K562 (cell line): Measurements from ENCODE around the gene ARID3A. TPM values are rescaled to one million over a fixed set of nuclear protein-coding genes. Genes with fewer than 3 reads are reported as not detected.

ENCODE experiments used
- ATAC-seq: fragments of 200-7000 bp; cut with Tn5 transposase; 3 replicates; pipeline ENCODE4 v1.9.1; 2020; ENCODE audit warnings: moderate library complexity
- BruUV-seq: library from RNA; stranded (reverse); fragments of 400-500 nt; replicated peaks from 2 replicates; lab custom pipeline; 2021; lab: Mats Ljungman, UMichigan
- CTCF ChIA-PET: fragments of 300-600 bp; formaldehyde crosslinking; extraction: SDS; loops from one replicate; lab custom pipeline; 2021; ENCODE audit warnings: low intra/inter-chr PET ratio; lab: Yijun Ruan, JAX
- POLR2A ChIA-PET: fragments of 300-600, 350-650 bp; sonication (Branson Sonifier 250); formaldehyde crosslinking; extraction: SDS; loops from one replicate; lab custom pipeline; 2021; ENCODE audit warnings: antibody characterized with exemption, inconsistent platforms; lab: Yijun Ruan, JAX
- DNase-seq, 4 experiments: peaks; one replicate each; pipeline versions ENCODE4 v3.0.0 to v3.0.0-alpha.2; 2011 to 2018; ENCODE audit warnings: low spot score in 3 of 4, mixed read lengths in 3 of 4; ENCODE audit errors: extremely low read depth in 1 of 4
- FAIRE-seq: peaks from 2 replicates; lab custom pipeline; 2011; peaks lifted over from hg19 to GRCh38; lab: Jason Lieb, UNC
- H2AFZ ChIP-seq: 2 replicates; pipeline ENCODE4 v1.6.0; 2011; ENCODE audit warnings: low read depth, low read length, control low read depth, inconsistent platforms
- H3K27ac ChIP-seq: fragments of 200-600 bp; 3 replicates; pipeline ENCODE4 v1.8.0; 2011; ENCODE audit warnings: low read depth, mild to moderate bottlenecking, control low read depth, inconsistent platforms, low read length, moderate library complexity, mixed read lengths; ENCODE audit errors: extremely low read depth
- H3K27me3 ChIP-seq, 2 experiments: fragments of 300-600 bp in 1 of 2; 2 replicates in 1 of 2; 3 replicates in 1 of 2; pipeline versions ENCODE4 v1.6.0 to v1.8.0; 2011; ENCODE audit warnings: inconsistent platforms in 2 of 2, low read length in 2 of 2, mild to moderate bottlenecking in 1 of 2, mixed read lengths in 1 of 2, moderate library complexity in 1 of 2; ENCODE audit not compliant: control insufficient read depth in 2 of 2, insufficient read depth in 2 of 2
- H3K36me3 ChIP-seq: fragments of 300-600 bp; 3 replicates; pipeline ENCODE4 v1.8.0; 2011; ENCODE audit warnings: mild to moderate bottlenecking, low read length, inconsistent platforms; ENCODE audit not compliant: control insufficient read depth, insufficient read depth
- H3K4me1 ChIP-seq, 2 experiments: fragments of 200-600 bp in 1 of 2; replicated peaks in 1 of 2; 2 replicates in 1 of 2; 3 replicates in 1 of 2; pipeline versions ENCODE4 v1.5.1 to v1.8.0; 2011; ENCODE audit warnings: inconsistent platforms in 2 of 2, low read length in 2 of 2, mild to moderate bottlenecking in 1 of 2, mixed read lengths in 1 of 2, moderate library complexity in 1 of 2; ENCODE audit not compliant: control insufficient read depth in 2 of 2, insufficient read depth in 2 of 2
- H3K4me2 ChIP-seq: 2 replicates; pipeline ENCODE4 v1.6.1; 2011; ENCODE audit warnings: low read length, control low read depth, inconsistent platforms, mixed read lengths; ENCODE audit not compliant: insufficient read depth
- H3K4me3 ChIP-seq: fragments of 200-600 bp; sonication (generic), shearing (Covaris generic); 2 replicates; pipeline ENCODE4 v1.5.1; 2016; ENCODE audit warnings: control low read depth, inconsistent platforms
- H3K79me2 ChIP-seq: fragments of 200-600 bp; 3 replicates; pipeline ENCODE4 v1.8.0; 2011; ENCODE audit warnings: low read length, inconsistent platforms; ENCODE audit not compliant: control insufficient read depth, insufficient read depth
- H3K9ac ChIP-seq, 2 experiments: 2 replicates each; pipeline versions ENCODE4 v1.6.0 to v1.6.1; 2011; ENCODE audit warnings: low read depth in 2 of 2, low read length in 2 of 2, control low read depth in 1 of 2, inconsistent platforms in 1 of 2, mild to moderate bottlenecking in 1 of 2, mixed read lengths in 1 of 2; ENCODE audit not compliant: insufficient read depth in 1 of 2
- H3K9me1 ChIP-seq: one replicate; pipeline ENCODE4 v1.6.0; 2011; ENCODE audit warnings: inconsistent platforms, mild to moderate bottlenecking, low read length, moderate library complexity; ENCODE audit not compliant: control insufficient read depth, insufficient read depth
- H3K9me3 ChIP-seq: replicated peaks from 2 replicates; pipeline ENCODE4 v1.5.1; 2011; ENCODE audit warnings: low read depth, low read length, inconsistent platforms; ENCODE audit not compliant: control insufficient read depth, insufficient read depth
- H4K20me1 ChIP-seq: replicated peaks from 2 replicates; pipeline ENCODE4 v1.6.1; 2011; ENCODE audit warnings: low read length, inconsistent platforms, mixed read lengths; ENCODE audit not compliant: control insufficient read depth, insufficient read depth
- ATF6 ChIP-seq: sonication (generic); formaldehyde crosslinking; IDR thresholded peaks from 2 replicates; pipeline ENCODE4 v1.4.0; 2020; ENCODE audit warnings: mild to moderate bottlenecking, missing genetic modification reagents
- C11orf30 ChIP-seq: fragments of 450-650 bp; IDR thresholded peaks from 2 replicates; pipeline ENCODE4 v1.6.1; 2016; ENCODE audit warnings: low read depth, mild to moderate bottlenecking
- HES1 ChIP-seq: fragments of 450-650 bp; IDR thresholded peaks from 2 replicates; pipeline ENCODE4 v1.6.1; 2016; ENCODE audit warnings: low read depth, mild to moderate bottlenecking, moderate library complexity
- HOXB6 ChIP-seq: fragments of 250-450 bp; sonication (Bioruptor Pico); IDR thresholded peaks from 2 replicates; pipeline ENCODE4 v1.5.1; 2022; ENCODE audit warnings: mild to moderate bottlenecking, borderline replicate concordance
- SRSF7 ChIP-seq: fragments of 200-400 bp; formaldehyde crosslinking; optimal IDR thresholded peaks from 2 replicates; pipeline ENCODE3; 2017; ENCODE audit warnings: mild to moderate bottlenecking, low read depth, low read length
- TFE3 ChIP-seq: fragments of 450-650 bp; formaldehyde crosslinking; IDR thresholded peaks from 2 replicates; pipeline ENCODE4 v1.4.0; 2020; ENCODE audit warnings: mild to moderate bottlenecking, mixed read lengths
- TOE1 ChIP-seq, 2 experiments: fragments of 450-650 bp in 1 of 2; sonication (generic) in 1 of 2; formaldehyde crosslinking in 1 of 2; IDR thresholded peaks; 2 replicates each; pipeline versions ENCODE4 v1.7.1 to v1.8.0; 2016 to 2022; ENCODE audit warnings: borderline replicate concordance in 2 of 2, mild to moderate bottlenecking in 2 of 2, antibody characterized with exemption in 1 of 2, inconsistent platforms in 1 of 2, low read depth in 1 of 2, missing genetic modification reagents in 1 of 2, moderate library complexity in 1 of 2
- TRIM25 ChIP-seq: fragments of 450-650 bp; IDR thresholded peaks from 2 replicates; pipeline ENCODE4 v1.7.0; 2016; ENCODE audit warnings: borderline replicate concordance
- ZBTB33 ChIP-seq: sonication (generic); formaldehyde crosslinking; IDR thresholded peaks from 2 replicates; pipeline ENCODE4 v1.8.1; 2023; ENCODE audit warnings: mild to moderate bottlenecking, missing genetic modification reagents
- ZNF512 ChIP-seq: IDR thresholded peaks from 2 replicates; pipeline ENCODE4 v1.6.1; 2016; ENCODE audit warnings: missing genetic modification characterization, missing compliant biosample characterization
- WGBS: fragments of 100-300 bp; shearing (Covaris generic); methylation state at CpG from one replicate; pipeline ENCODE4 v1.1.6; 2016; ENCODE audit warnings: low coverage, mixed read lengths; ENCODE audit not compliant: insufficient coverage; ENCODE audit errors: missing lambda C conversion rate; 5-methylcytosine and 5-hydroxymethylcytosine counted together
- in situ Hi-C: fragments of 300-500 bp; cut with MboI; formaldehyde crosslinking; loops from 4 replicates; pipeline ENCODE4 v1.15.0; 2018; ENCODE audit warnings: inconsistent platforms, mixed read lengths
- intact Hi-C: fragments of 100-400 bp; cut with micrococcal nuclease; formaldehyde crosslinking; loops from 2 replicates; pipeline ENCODE4 v1.14.2; 2022
- polyA plus RNA-seq, 8 experiments: library from polyadenylated mRNA; depleted of rRNA in 4 of 8; stranded (reverse) in 5 of 8; unstranded in 3 of 8; fragments of >200 nt; fragmentation: Nextera tagmentation in 2 of 8; fragmentation: Illumina TruSeq in 1 of 8; extraction: Ambion mirVana in 2 of 8; extraction: Trizol in 1 of 8; gene quantifications; 2 replicates each; pipeline versions ENCODE4 v1.2.1 to v1.2.3, GENCODE V29; 2011 to 2014; ENCODE audit warnings: inconsistent platforms in 1 of 8, missing spikeins in 1 of 8
- total RNA-seq, 7 experiments: library from RNA; depleted of rRNA in 6 of 7; stranded (reverse); fragments of >200 nt in 6 of 7; fragmentation: Illumina TruSeq in 2 of 7; extraction: Trizol in 2 of 7; gene quantifications; 2 replicates each; pipeline versions ENCODE4 v1.2.1 to v1.2.3, GENCODE V29; 2011 to 2021; ENCODE audit warnings: low replicate concordance in 1 of 7

ARID3A gene
- total and polyA plus RNA-seq, 9 of the 15 experiments (the other 6 are each of a cell fraction or from before 2014, with no cell fraction given), result 1.4 to 118 (median 31.2) TPM

GRCh38 chr19:897442-898039 is 28.3 kb upstream of the ARID3A start:
- POLR2A ChIA-PET, result interaction anchor here (0.9 to 2.4 kb wide), 2 partner anchors 10 to 16 kb away, joined by 3 to 21 read pairs; no protein-coding TSS in a partner anchor
- in situ Hi-C loops (no loop called here), intact Hi-C loops (no loop called here)
- H3K79me2 ChIP-seq, result peaks cover 27% of the 10 kb centered on the region
- ATAC-seq (no peak), DNase-seq (no peak), FAIRE-seq (no peak)
- H3K4me2 ChIP-seq, result no peak overlapping the region
- peaks cover 27 to 65% of the 10 kb centered on the region in 2 experiments for H3K4me1 ChIP-seq
- CTCF ChIA-PET, result no interaction called here
- no peak overlapping the region for H3K4me3 ChIP-seq
- H3K9me3 ChIP-seq, result no peaks in the 10 kb centered on the region
- no TSS peak for BruUV-seq
- peaks cover 11% of the 10 kb centered on the region for H4K20me1 ChIP-seq
- H3K36me3 ChIP-seq, result peaks cover 49% of the 10 kb centered on the region; the same call in 2 of the 3 replicates
- peaks cover 5% of the 10 kb centered on the region for H3K9me1 ChIP-seq
- WGBS, result 93% methylated on average over 21 of the region's 26 CpGs
- no peak overlapping the region for H2AFZ ChIP-seq
- no peaks in the 10 kb centered on the region for H3K27me3 ChIP-seq
- H3K9ac ChIP-seq, result peak overlapping the region in 1 of 2 experiments; percentile 67; a peak in 2 of 4 replicates
- H3K27ac ChIP-seq, result no peak overlapping the region
- TF ChIP-seq ZBTB33 (CRISPR knock-in tag) (peak; percentile 47), ZNF512 (no peak), TFE3 (CRISPR knock-in tag) (no peak), HES1 (no peak), HOXB6 (no peak), TOE1 (IDR thresholded peaks at IDR 0.05; ENCODE audit: borderline replicate concordance) (no peak), TOE1 (CRISPR knock-in tag; IDR thresholded peaks at IDR 0.05; ENCODE audit: borderline replicate concordance, low read depth) (no peak), SRSF7 (no peak), C11orf30 (no peak), TRIM25 (no peak), ATF6 (CRISPR knock-in tag) (no peak)
